Thyroid gland (tissue), 4 donors: ENCODE data around the gene MTG1. TPM values are rescaled to one million over a fixed set of nuclear protein-coding genes. Genes with fewer than 3 reads are reported as not detected.

Experiments
- DNase-seq, 2 donors: peaks; one replicate each; pipeline ENCODE4 v3.0.0-alpha.2; 2019
- H3K27ac ChIP-seq, 3 donors: fragments of 200-600 bp; sonication (generic); 1 replicate in 2 of 3; 2 replicates in 1 of 3; pipeline ENCODE4 v1.5.1; 2016 to 2019; ENCODE audit warnings: mild to moderate bottlenecking in 1 of 3, moderate library complexity in 1 of 3
- H3K27me3 ChIP-seq: fragments of 200-600 bp; sonication (generic); one replicate; pipeline ENCODE4 v1.5.1; 2019
- H3K36me3 ChIP-seq, 2 donors: fragments of 200-600 bp; sonication (generic); one replicate each; pipeline ENCODE4 v1.5.1; 2016 to 2019
- H3K4me1 ChIP-seq, 2 donors: fragments of 200-600 bp; sonication (generic); one replicate each; pipeline ENCODE4 v1.5.1; 2017 to 2019
- H3K4me3 ChIP-seq, 3 donors: fragments of 200-600 bp; sonication (generic); replicated peaks in 1 of 3; 1 replicate in 2 of 3; 2 replicates in 1 of 3; pipeline ENCODE4 v1.5.1; 2016; ENCODE audit warnings: mild to moderate bottlenecking in 1 of 3
- H3K9me3 ChIP-seq: fragments of 200-600 bp; sonication (generic); one replicate; pipeline ENCODE4 v1.5.1; 2017
- CTCF ChIP-seq, 6 experiments: fragments of 200-600 bp in 3 of 6; fragments of 450-650 bp in 3 of 6; sonication (generic) in 3 of 6; IDR thresholded peaks; one replicate each; pipeline ENCODE4 v1.5.1; 2016 to 2019; ENCODE audit warnings: antibody characterized with exemption in 6 of 6, mild to moderate bottlenecking in 2 of 6, inconsistent platforms in 1 of 6, moderate library complexity in 1 of 6
- POLR2A ChIP-seq, 2 donors: fragments of 450-650 bp; IDR thresholded peaks; one replicate each; pipeline ENCODE4 v1.6.1; 2017; ENCODE audit warnings: antibody characterized with exemption in 2 of 2, mild to moderate bottlenecking in 2 of 2, moderate library complexity in 1 of 2
- WGBS, 2 donors: methylation state at CpG; one replicate each; pipeline ENCODE4 v1.1.5; 2017; 5-methylcytosine and 5-hydroxymethylcytosine counted together
- intact Hi-C: fragments of 100-400 bp; cut with DNase I; formaldehyde crosslinking; loops from one replicate; pipeline ENCODE4 v1.15.1; 2023
- total RNA-seq, 4 donors: library from RNA; depleted of rRNA; stranded (reverse); fragments of >200 nt; gene quantifications; one replicate each; pipeline ENCODE4 v1.2.3, GENCODE V29; 2016

MTG1 gene
- total RNA-seq, 4 donors from 2014 or later = 23.8 to 40.8 (median 35.0) TPM

GRCh38 chr10:133454204-133454893 lies 60.4 kb downstream of the MTG1 start:
- WGBS, 2 donors = 82 to 94% methylated on average over 10 of the region's 10 CpGs
- intact Hi-C loops = no loop called here
- no peaks in the 10 kb centered on the region for H3K27me3 ChIP-seq
- TF ChIP-seq POLR2A (IDR thresholded peaks at IDR 0.05) (no peak), CTCF (IDR thresholded peaks at IDR 0.05) (no peak)
- no peak for DNase-seq
- H3K9me3 ChIP-seq = no peaks in the 10 kb centered on the region
- H3K27ac ChIP-seq = no peak overlapping the region
- no peak overlapping the region for H3K4me3 ChIP-seq
- H3K4me1 ChIP-seq = no peaks in the 10 kb centered on the region
- no peaks in the 10 kb centered on the region for H3K36me3 ChIP-seq

GRCh38 chr10:133455196-133455595 lies 61.2 kb downstream of the MTG1 start:
- intact Hi-C loops = no loop called here

DNA sequence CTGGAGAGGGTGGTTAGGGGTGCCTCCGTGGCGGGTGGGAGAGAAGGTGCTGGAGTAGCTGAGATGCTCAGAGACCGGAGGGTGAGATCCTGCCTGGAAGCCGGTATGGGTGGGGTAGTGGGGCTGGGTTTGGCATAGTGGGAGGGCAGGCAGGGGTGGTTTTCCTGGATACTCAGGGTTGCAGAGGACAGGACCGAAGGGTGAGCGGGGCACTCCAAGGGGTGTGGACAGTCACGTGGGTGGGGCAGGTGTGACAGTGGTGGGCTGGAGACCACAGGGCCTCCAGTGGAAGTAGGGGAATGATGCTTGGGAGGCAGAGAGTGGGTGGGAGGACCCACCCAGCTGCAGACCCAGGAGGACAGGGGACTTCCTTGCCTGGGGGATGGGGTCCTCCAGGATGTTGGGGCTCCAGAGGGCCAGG lies 61.7 kb downstream of the MTG1 start:
- no peaks in the 10 kb centered on the region for H3K27me3 ChIP-seq
- H3K27ac ChIP-seq = no peak overlapping the region
- no peak overlapping the region for H3K4me3 ChIP-seq
- no peaks in the 10 kb centered on the region for H3K9me3 ChIP-seq
- no peak for DNase-seq
- intact Hi-C loops = no loop called here
- H3K36me3 ChIP-seq = no peaks in the 10 kb centered on the region
- TF ChIP-seq CTCF (IDR thresholded peaks at IDR 0.05) (no peak), POLR2A (IDR thresholded peaks at IDR 0.05) (no peak)
- no peaks in the 10 kb centered on the region for H3K4me1 ChIP-seq
- 89 to 95% methylated on average over 7 of the region's 7 CpGs for WGBS, 2 donors

More at GRCh38 chr10:133455196-133455595, 61.2 kb downstream of the MTG1 start:
- Histone ChIP-seq H3K36me3 (no peaks in the 10 kb centered on the region), H3K4me1 (no peaks in the 10 kb centered on the region), H3K27ac (no peak overlapping the region), H3K4me3 (no peak overlapping the region), H3K27me3 (no peaks in the 10 kb centered on the region), H3K9me3 (no peaks in the 10 kb centered on the region)
- TF ChIP-seq CTCF (IDR thresholded peaks at IDR 0.05) (no peak), POLR2A (IDR thresholded peaks at IDR 0.05) (no peak)
- DNase-seq = no peak
- 76 to 77% methylated on average over 5 of the region's 5 CpGs for WGBS, 2 donors

- TF ChIP-seq POLR2A (IDR thresholded peaks at IDR 0.05) = no peak
- no peak for TF ChIP-seq CTCF (IDR thresholded peaks at IDR 0.05)
- WGBS, 2 donors = 87 to 88% methylated on average over 37 to 42 of the region's 46 CpGs
- no peak for DNase-seq
These were observed 62.3 kb downstream of the MTG1 start for GRCh38 chr10:133456041-133456951.

More at GRCh38 chr10:133456041-133456951, 62.3 kb downstream of the MTG1 start:
- no peak overlapping the region for H3K4me3 ChIP-seq
- intact Hi-C loops = no loop called here
- no peaks in the 10 kb centered on the region for H3K36me3 ChIP-seq
- no peak overlapping the region for H3K27ac ChIP-seq
- H3K4me1 ChIP-seq = no peaks in the 10 kb centered on the region
- H3K9me3 ChIP-seq = no peaks in the 10 kb centered on the region
- no peaks in the 10 kb centered on the region for H3K27me3 ChIP-seq
